Osteoblast (primary cell): Measurements from ENCODE around the gene GSTM3. TPM values are rescaled to one million over a fixed set of nuclear protein-coding genes. Genes with fewer than 3 reads are reported as not detected.
A peak's percentile ranks its signal among the peaks of the same experiment; 100 is the strongest.

ENCODE experiments used
- DNase-seq: peaks from one replicate; pipeline ENCODE4 v3.0.0; 2011; ENCODE audit warnings: low spot score, mixed read lengths; ENCODE audit not compliant: insufficient read length; ENCODE audit errors: missing footprints
- H2AFZ ChIP-seq: 2 replicates; pipeline ENCODE4 v1.6.0; 2011; ENCODE audit warnings: mild to moderate bottlenecking, low read length
- H3K27ac ChIP-seq: 2 replicates; pipeline ENCODE4 v1.5.1; 2011; ENCODE audit warnings: mild to moderate bottlenecking, low read depth, low read length, moderate library complexity
- H3K27me3 ChIP-seq: 2 replicates; pipeline ENCODE4 v1.6.0; 2012; ENCODE audit warnings: mild to moderate bottlenecking, control low read depth, inconsistent platforms, low read length, moderate library complexity; ENCODE audit not compliant: insufficient read depth
- H3K36me3 ChIP-seq: 2 replicates; pipeline ENCODE4 v1.5.1; 2011; ENCODE audit warnings: mild to moderate bottlenecking, low read length, control low read depth, moderate library complexity; ENCODE audit not compliant: insufficient read depth
- H3K4me1 ChIP-seq: 2 replicates; pipeline ENCODE4 v1.5.1; 2011; ENCODE audit warnings: mild to moderate bottlenecking, low read length, control low read depth, moderate library complexity; ENCODE audit not compliant: insufficient read depth
- H3K4me2 ChIP-seq: 2 replicates; pipeline ENCODE4 v1.6.0; 2011; ENCODE audit warnings: mild to moderate bottlenecking, low read length; ENCODE audit not compliant: insufficient read depth
- H3K4me3 ChIP-seq: fragments of 200-600 bp; sonication (generic); 3 replicates; pipeline ENCODE4 v1.5.1; 2012; ENCODE audit warnings: mild to moderate bottlenecking, low read length, inconsistent platforms; ENCODE audit not compliant: insufficient read depth
- H3K79me2 ChIP-seq: 2 replicates; pipeline ENCODE4 v1.6.0; 2012; ENCODE audit warnings: mild to moderate bottlenecking, low read length, control low read depth, inconsistent platforms; ENCODE audit not compliant: insufficient read depth
- H3K9me3 ChIP-seq: 2 replicates; pipeline ENCODE4 v1.5.1; 2011; ENCODE audit warnings: low read depth, low read length, control low read depth
- H4K20me1 ChIP-seq: 2 replicates; pipeline ENCODE4 v1.6.0; 2012; ENCODE audit warnings: mild to moderate bottlenecking, low read length, control low read depth; ENCODE audit not compliant: insufficient read depth
- CTCF ChIP-seq: IDR thresholded peaks from 2 replicates; pipeline ENCODE4 v1.5.1; 2011; ENCODE audit warnings: mild to moderate bottlenecking, low read depth, low read length, moderate library complexity; ENCODE audit errors: extremely low read depth
- total RNA-seq: library from RNA; depleted of rRNA; stranded (reverse); fragments of >200 nt; gene quantifications from 2 replicates; pipeline ENCODE4 v1.2.3, GENCODE V29; 2012

The GSTM3 gene
- total RNA-seq, 1 donor: 49.9 TPM

DNA sequence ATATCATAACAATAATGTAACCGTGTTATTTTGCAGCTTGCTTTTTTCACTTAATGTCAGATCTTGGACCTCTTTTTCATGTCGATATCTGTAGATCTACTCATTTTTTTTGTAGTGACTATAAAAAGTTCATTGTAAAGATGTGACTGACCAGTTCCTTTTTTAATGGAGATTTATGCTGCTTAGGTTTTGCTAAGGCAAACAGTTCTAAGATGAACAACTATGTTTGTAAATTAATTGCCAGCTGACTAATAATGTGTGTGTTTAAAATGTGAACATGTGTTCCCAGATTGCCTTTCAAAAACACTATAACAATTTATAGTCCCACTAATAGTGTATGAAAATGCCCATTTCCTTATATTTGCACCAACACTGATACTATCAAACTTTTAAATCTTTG, 41.0 kb upstream of the GSTM3 start:
- Histone ChIP-seq H3K79me2 (no peaks in the 10 kb centered on the region), H3K9me3 (peaks cover 3% of the 10 kb centered on the region), H3K36me3 (no peaks in the 10 kb centered on the region), H3K4me3 (no peak overlapping the region), H3K27ac (no peak overlapping the region), H3K27me3 (no peaks in the 10 kb centered on the region), H3K4me1 (peaks cover 25% of the 10 kb centered on the region), H3K4me2 (no peak overlapping the region), H4K20me1 (no peaks in the 10 kb centered on the region), H2AFZ (no peak overlapping the region)
- no peak for TF ChIP-seq CTCF
- DNase-seq: peak; percentile 15

GRCh38 chr1:109780982-109781381, 40.1 kb upstream of the GSTM3 start:
- H3K27ac ChIP-seq: no peak overlapping the region
- no peaks in the 10 kb centered on the region for H4K20me1 ChIP-seq
- H3K4me1 ChIP-seq: peaks cover 25% of the 10 kb centered on the region
- H3K79me2 ChIP-seq: no peaks in the 10 kb centered on the region
- no peak overlapping the region for H2AFZ ChIP-seq
- TF ChIP-seq CTCF: no peak
- H3K27me3 ChIP-seq: no peaks in the 10 kb centered on the region
- no peak overlapping the region for H3K4me3 ChIP-seq
- no peaks in the 10 kb centered on the region for H3K36me3 ChIP-seq
- DNase-seq: no peak
- no peak overlapping the region for H3K4me2 ChIP-seq
- peaks cover 3% of the 10 kb centered on the region for H3K9me3 ChIP-seq

- H3K4me2 ChIP-seq: no peak overlapping the region
- H4K20me1 ChIP-seq: no peaks in the 10 kb centered on the region
- peaks cover 3% of the 10 kb centered on the region for H3K9me3 ChIP-seq
- peak; percentile 5 for DNase-seq
- no peaks in the 10 kb centered on the region for H3K79me2 ChIP-seq
- TF ChIP-seq CTCF: no peak
- no peaks in the 10 kb centered on the region for H3K27me3 ChIP-seq
- no peak overlapping the region for H3K27ac ChIP-seq
- no peak overlapping the region for H3K4me3 ChIP-seq
- no peak overlapping the region for H2AFZ ChIP-seq
- H3K4me1 ChIP-seq: peaks cover 14% of the 10 kb centered on the region
- no peaks in the 10 kb centered on the region for H3K36me3 ChIP-seq
Observed at GRCh38 chr1:109777980-109778625, 37.3 kb upstream of the GSTM3 start.

DNA sequence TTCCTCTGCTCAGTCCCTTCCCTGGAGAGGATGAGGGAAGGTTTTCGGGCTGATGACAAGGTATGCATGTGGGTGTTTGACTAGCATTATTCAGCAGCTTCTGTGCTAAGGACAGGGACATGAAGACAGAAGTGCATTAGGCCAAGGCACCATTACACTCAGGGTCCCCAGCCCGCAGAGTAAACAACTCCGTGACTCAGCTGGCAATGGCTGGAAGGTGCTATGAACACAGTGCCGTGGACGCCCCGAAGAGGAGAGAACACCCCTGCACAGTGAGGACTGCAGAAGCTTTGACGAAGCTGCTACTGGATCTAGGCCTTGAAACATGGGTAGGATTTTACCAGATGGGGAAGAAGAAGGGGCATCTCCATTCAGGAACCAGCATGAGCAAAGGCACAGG, 36.6 kb upstream of the GSTM3 start:
- Histone ChIP-seq H3K9me3 (peaks cover 3% of the 10 kb centered on the region), H3K27ac (no peak overlapping the region), H3K36me3 (no peaks in the 10 kb centered on the region), H4K20me1 (no peaks in the 10 kb centered on the region), H2AFZ (peak overlapping the region; percentile 41), H3K4me3 (no peak overlapping the region), H3K27me3 (no peaks in the 10 kb centered on the region), H3K4me1 (peaks cover 7% of the 10 kb centered on the region), H3K79me2 (no peaks in the 10 kb centered on the region), H3K4me2 (no peak overlapping the region)
- peak; percentile 58 for DNase-seq
- TF ChIP-seq CTCF: no peak
